HG03066 (cell line): Measurements from ENCODE around the gene OTOP3.
"Not testable (repeated sequence)": the region's sequence is repeated elsewhere in the genome, so short reads cannot be mapped to it uniquely, and the experiment has no call there.

Source experiments
- ATAC-seq: cut with Tn5 transposase; IDR thresholded peaks from one replicate; pipeline ENCODE4 v1.9.1; 2021; ENCODE audit warnings: low read depth; ENCODE audit not compliant: unreplicated experiment

OTOP3 gene

DNA sequence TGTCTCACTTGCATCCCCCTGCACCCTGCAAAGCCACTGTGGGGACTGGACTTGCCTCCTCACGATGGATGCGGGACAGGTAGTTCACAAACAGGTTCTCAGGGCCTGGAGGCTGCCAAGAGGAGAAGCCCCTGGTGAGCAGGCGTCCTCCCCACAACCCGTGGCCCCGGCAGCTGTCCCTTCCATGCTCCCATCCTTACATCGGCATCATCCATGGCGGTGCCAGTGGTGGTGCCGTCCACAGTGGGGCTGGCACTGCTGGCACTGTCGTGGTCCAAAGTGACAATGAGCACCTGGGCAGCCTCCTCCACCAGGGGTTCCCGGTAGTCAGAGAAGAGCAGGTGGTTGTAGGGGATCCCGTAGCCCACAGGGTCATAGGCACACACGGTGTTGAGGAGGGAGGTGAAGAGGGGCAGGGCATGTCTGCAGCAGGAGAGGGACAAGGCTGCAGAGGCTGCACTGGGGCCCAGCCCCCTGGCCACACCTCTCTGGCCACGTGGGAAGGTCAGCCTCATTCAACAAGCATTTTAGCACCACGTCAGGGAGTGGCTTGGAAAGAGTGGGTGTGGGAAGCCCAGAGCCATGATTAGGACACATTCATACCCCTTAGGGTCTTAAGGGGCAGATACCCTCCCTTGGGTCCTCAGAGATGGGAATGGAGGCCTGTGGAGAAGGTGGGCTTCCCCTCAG, 24.3 kb downstream of the OTOP3 start:
- ATAC-seq, result no peak

DNA sequence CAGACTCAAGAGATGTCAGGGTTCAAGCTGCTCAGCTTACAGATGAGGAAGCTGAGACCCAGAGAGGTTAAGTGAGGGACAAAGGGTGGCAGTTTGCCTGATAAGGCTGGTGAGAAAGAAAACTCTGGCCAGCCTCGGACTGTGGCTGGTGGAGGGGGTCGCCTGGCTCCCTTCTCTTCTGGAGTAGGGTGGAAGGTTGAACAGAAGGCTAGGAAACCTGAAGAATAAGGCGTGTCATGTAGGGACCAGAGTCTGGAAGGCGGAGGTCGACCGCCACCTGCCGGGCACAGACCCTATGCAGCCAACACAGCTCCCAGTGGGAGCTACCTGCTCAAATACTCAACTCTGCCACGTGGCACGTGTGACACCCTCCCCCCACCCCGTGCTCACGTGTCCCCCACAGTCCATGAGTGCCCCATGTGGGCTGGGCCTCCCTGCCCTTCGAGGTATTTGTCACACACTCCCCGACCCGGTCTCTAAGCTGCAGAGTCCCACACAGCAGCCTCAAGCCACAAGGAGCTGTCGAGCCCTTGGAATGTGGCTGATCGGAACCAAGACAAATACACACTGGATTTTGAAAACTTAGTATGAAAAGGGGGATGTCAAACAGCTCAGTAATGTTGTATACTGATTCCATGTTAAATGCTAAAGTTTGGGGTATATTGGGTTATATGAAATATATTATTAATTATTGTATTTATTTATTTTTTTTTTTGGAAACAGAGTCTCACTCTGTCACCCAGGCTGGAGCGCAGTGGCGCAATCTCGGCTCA, 25.1 kb downstream of the OTOP3 start:
- ATAC-seq, result no peak

DNA sequence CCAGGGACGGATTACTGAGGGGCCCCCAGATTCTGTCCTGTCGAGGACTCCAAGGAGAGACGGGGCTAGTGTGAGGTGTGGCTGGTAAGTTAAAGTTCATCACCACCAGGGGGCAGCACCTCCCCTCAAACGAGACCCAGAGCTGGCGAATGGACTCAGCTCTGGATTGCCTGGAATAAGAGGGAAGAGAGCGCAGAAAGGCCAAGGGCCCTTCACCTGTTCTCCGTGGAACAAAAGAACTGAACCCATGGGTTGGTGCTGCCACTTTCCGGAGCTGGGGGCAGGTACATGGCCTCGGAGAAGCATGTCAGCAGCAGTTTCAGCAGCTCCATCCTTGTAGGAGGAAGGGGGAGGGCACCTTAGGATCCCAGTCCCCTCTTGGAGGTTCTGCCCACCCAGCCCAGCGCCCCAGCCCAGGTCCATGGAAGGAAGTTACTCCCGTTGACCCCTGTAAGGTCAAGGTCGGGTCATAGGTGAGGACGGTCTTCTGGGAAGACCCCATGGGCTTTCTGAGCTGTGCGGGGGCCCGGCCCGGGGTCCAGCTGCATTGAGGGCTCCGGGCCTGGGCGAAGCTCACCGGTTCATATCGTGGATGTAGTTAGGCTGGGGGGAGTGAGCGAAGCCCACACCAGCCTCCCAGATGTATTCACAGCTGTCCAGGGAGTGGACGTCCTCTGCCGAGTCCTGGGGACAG, 26.1 kb downstream of the OTOP3 start:
- ATAC-seq, result no peak

DNA sequence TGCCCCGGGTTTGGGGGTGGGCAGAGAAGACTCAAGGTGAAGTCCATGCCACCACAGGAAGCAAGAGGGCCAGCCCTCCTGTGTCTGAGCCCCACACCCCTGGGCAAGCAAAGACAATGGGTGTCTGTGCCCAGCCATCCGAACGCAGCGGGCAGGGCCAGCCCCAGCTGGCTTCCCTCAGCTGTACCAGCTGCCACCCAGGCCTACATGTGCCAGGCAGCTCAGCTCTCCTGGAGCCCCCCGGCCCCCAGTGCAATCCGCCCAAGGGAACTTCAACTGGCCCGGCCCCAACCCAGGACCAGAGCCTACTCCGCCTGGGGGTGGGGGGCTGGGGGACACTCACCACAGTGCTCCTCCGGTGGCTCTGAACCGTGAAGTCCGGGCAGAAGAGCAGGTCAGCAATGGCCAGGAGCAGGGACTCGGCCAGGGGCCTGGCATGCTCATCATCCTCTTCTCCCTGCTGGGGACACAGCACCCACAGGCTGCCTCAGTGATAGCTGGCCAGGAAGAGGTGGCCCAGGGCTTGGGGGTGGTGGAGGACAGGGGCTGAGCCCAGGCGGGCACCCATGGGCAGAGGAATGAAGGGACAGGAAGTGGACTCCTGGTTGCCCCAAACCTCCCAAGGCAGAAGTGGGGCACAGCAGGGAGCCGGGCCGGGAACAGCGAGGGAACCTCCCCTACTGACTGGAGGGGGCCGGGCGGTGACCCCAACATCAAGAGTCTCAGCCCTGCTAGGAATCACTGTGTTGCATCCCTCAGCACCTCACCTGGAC, 27.1 kb downstream of the OTOP3 start:
- ATAC-seq, result no peak

DNA sequence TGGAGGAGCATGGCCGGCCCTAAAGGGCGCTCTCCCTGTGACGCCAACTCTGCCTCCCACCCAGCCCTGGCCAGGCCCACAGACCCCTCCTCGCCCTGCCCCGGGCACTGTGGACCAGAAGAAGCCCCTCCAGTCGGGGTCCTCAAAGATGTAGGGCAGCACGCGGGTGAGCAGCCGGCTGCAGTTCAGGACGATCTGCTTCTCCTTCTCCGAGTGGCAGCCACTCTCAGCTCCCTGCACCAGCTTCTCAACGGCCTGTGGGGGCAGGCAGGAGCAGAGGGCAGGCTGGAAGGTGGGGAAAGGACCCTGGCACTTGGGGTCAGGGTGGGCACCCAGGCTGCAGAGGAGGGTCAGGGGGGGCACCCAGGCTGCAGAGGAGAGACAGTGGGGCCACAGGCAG, 28.0 kb downstream of the OTOP3 start:
- ATAC-seq, result no peak

DNA sequence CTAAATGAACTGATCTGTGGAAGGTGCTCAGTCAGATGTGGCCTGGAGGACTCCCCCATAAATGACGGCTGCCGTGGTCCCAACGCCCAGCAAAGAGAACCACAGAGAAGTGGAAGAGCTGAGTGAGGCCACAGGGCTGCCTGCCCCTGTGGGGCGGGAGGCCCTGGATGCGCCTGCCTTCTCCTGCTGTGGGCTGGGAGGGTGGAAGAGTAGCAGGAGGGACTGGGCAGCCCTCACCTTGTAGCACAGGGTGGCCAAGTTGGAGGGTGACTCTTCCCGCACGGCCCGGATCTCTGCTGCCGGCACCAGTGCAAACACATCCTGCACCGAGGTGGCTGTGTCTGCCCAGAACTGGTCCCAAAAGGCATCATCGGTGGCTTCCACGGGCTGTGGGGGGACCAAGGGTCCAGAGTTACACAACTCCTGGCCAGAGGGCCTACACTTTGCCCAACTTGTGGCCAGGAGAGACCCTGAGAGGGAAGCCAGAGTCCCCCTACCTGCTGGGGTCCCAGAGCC, 28.6 kb downstream of the OTOP3 start:
- ATAC-seq, result no peak

DNA sequence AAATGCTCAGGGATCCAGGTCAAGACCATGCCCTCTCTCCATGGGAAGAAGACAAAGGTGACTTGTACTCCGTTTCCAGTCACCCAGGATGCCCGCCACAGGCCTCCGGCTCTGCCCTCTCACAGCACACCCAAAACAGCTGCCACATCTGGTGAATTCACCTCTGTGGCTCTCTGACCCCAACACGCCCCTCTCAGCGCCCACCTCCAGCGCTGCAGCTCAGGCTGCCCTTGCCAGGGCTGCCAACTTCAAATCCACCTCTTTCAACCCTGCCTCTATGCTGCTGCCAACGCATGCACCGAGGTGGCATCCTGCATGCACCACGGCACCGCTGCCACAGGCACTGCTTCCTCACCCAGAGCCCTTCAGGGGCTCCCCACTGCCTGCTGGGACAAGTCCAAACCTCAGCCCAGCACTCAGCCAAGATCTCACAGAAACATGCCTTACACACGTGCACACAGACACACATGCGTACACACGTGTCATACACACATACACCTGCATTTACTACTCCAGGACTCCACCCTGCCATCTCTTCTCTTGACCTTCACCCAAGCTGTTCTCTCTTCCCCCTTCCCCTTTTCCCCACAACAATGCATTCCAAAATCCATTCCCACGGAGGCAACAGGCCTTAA, 29.4 kb downstream of the OTOP3 start:
- no peak for ATAC-seq

DNA sequence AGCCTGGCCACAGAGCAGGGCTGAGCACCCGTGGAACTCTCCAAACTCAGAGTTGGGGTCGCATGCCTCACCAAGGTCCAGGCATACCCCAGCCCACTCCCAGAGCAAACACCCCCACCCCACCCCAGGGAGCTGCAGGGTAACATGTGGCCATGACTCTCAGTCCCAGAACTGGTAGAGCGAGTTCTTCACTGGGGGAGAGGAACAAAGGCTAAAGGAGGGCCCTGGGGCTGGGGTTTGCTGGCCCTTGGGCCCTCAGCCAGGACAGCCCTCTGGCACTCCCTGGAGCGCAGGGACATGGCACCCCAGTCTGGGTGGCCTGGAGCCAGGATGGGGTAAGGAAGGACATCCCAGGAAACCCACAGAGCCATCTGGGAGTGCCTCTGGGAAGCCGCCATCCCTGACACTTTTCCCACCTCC, 32.7 kb downstream of the OTOP3 start:
- ATAC-seq, result no peak

DNA sequence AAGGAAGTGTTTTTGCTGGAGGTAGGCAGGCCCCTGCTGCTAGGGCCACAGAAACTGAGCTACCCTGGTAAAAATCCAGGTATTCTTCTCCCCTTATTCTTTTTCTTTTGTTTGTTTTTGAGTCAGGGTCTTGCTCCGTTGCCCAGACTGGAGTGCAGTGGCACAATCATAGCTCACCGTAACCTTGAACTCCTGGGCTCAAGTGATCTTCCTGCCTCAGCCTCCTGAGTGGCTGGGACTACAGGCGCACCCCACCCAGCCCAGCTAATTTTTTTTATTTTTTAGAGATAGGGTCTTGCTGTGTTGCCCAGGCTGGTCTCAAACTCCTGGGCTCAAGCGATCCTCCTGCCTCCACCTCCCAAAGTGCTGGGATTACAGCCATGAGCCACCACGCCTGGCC, 33.8 kb downstream of the OTOP3 start:
- ATAC-seq, result not testable (repeated sequence)

DNA sequence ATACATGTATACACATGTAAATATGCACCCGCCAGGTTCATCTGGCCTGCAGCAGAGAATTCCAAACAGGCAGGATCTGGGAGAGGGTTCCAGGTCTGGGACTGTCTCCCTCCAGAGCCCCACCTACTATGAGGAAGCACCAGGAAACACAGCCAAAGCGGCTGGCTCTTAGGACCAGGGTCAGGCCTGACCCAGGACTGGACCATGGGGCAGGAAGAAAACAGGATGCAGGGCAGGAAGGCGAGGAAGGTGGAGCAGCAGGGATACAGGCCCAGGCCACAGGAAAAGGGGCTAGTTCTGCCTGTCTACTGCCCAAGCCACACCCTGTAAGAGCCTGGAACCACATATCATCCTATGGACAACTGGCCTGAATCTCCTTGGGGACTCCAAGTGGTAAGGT, 34.7 kb downstream of the OTOP3 start:
- ATAC-seq, result no peak

DNA sequence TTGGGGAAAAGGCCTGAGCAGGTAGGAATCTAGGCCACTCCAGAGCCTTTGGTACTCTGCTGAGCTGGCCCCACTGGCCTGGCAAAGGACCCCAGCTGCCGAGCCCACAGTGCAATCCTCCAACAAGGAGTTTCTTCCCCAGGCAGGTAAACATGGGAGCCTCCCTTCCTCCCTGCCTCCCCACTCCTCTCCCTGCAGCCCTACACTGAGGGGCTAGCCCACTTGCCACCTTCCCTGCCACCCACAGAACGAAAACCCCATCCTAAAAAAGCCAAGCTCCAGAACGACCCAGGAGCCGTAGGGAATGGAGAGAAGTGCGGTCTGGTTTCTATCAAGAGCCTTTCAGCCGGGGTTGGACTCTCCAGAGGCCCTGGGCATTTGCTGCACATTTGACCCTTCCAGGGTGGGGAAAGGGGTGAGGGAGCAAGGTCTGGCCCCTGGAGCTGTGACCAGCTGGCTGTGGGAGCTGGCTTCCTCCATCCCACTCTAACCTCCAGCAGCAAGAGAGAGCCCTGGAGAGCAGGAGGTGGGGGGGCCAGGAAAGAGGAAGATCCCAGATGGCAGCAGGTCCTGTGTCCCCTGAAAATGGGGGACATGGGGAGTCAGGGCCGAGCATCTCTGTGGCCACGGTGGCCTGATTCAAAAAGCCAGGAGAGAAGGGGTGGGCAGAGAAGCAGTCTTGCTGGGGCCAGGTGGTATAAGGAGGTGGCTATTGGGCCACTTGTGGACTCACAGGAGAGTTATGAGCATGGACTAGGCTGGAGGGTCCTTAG, 35.6 kb downstream of the OTOP3 start:
- no peak for ATAC-seq

DNA sequence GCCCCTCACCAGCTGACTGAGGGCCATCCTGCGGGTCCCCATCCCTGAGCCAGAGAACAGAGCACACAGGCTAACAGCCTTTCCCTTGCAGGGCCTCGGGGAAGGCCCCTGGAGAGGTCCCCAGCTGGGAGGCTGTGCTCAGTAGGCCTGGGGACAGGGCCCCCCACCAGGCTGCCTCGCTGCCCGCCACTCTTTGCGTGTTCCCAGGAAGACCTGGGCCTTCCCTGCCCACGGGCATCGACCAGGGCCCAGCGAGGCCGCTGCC, 36.1 kb downstream of the OTOP3 start:
- no peak for ATAC-seq

DNA sequence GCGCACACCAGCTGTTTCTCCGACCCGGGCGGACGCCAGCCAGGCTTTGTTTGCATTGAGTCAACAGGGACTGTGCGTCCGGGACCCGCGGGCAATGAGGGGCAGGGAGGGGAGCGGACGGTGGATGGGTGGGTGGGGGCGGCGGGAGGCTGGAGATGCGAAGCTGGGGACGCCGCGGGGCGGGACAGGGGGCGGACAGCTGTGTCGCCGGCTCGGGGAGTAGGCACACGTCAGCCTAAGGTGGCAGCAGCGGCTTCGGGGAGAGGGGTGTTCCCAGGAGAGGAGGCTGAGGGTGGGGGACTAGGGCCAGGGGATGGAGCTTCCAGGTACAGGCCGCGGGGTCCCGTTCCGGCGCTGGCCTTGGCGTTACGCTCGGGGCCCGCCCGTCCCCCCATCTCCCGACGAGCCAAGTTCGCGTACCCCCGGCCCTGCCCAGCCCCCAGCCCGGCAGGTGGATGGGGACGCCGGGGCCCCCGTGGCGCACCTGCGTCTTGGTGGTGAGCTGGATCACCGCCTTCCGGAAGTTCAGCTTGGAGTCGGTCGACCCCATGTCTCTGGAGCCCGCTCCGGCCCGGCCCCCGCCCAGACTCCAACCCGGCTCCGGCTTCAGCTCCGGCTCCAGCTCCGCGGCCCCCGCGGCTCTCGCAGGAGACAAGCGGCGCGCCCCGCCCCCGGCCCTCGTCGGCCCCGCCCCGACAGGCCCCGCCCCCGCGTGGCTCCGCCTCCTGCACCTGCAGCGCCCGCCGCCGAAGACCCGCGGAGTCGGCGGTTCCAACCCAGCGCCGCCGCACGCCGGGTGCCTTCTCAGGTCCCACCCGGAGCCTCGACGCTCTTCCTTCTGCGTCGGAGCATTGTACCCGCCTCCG, 36.6 kb downstream of the OTOP3 start, which contains the start of gene HID1:
Gene HID1, minus strand, starts transcription at position 653 of the 866 bp plus-strand sequence. Its CDS starts 103 bp downstream, at position 550.
- ATAC-seq, result no peak

DNA sequence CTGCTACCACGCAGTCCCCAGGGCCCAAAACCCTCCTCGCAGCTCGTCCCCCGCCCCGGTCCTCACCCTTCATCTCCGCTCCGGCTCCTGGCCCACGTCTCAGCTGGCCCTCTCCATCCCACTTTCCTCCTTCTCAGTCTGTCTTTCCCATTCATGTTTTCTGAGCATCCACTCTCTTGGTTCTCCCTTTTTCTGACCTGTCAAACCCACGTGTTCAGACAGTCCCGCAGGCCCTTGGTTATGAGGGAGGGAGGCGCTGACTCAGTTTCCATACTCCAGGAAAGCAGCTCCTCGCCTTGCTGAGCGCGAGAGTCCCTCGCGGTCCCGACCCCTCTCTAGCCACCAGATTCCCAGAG, 37.3 kb downstream of the OTOP3 start:
- ATAC-seq, result no peak

DNA sequence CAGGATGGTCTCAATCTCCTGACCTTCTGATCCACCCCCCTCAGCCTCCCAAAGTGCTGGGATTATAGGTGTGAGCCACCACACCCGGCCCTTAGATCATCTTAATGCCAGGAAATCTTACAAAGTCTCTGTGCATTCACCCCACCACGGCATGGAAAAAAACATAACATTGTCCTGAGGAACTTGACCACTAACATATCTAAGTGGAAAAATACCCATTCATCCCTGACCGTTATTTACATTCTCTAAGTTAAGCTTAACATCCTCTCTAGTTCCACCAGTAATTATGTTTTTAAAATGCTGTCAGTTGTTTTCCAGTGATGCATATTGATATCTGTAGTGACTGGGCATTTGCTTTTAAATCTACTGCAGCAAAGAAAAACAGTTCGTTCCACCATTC, 40.2 kb downstream of the OTOP3 start:
- ATAC-seq, result no peak

DNA sequence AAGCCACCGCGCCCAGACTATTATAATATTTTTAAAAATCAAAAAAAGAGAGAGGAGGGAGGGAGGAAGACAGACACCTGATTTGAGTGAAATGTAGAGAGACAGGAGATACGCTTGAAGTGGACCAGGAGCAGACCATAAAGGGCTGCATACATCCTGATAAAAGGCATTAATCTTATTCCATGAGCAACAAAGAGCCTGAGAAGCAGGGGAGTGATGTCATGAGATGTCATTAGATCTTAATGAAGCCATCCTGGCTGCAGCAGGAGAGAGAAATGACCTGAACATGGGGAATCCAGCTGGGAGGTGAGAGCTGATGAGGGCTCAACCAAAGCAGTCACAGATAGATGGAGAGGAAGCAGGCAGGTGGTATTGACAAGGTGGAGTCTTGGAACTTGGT, 42.1 kb downstream of the OTOP3 start:
- no peak for ATAC-seq

DNA sequence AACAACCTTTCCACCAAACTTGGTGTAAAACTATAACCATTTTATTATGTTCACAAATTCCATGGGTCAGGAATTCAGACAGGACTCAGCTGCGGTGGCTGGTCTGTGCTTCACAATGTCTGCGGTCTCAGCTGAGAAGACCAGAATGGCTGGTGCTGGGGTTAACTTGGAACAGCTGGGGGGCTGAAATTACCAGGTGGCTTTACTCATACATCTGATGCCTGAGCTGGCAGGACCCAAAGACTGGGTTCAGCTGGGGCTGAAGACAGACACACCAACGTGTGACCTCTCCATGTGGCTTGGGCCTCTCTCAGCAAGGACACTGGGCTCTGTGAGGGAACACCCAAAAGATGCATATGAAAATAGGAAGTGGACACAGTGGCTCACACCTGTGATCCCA, 42.5 kb downstream of the OTOP3 start:
- no peak for ATAC-seq

DNA sequence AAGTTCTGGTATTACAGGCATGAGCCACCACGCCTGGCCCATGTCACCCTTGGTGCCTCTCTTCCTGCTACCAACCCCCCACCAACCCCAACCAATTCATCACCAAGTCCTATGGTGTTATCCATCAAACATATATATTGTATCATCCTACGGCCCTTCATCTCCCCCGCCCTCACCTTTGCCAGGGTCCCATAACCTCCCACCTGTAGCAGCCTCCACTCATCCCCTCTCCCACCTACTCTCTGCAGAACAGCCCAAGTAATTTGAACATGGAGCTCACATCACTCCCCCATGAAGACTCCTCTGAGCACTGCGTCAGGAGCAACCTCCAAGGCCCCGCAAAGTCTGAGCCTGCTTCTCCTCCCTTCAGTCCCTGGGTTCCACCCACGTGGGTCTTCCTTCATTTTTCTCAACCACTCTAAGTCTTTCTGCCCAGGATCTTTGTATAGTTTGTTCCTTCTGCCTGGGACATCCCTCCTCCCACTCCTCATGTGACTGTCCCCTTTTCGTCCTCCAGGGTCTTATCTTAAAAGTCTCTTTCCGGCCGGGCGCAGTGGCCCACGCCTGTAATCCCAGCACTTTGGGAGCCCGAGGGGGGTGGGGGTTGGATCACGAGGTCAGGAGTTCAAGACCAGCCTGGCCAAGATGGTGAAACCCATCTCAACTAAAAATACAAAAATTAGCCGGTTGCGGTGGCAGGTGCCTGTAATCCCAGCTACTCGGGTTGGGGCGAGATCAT, 43.9 kb downstream of the OTOP3 start:
- ATAC-seq, result no peak
